Activated naive CD4-positive, alpha-beta T cell treated with anti-CD3 and anti-CD28 coated beads, Interleukin-2, amount 10 ng/mL, durations not matched to agents 7 days and 5 days (primary cell): ENCODE results near the gene SMAD7.

ENCODE experiments used
- CTCF ChIA-PET: fragments of 350-600 bp; sonication (Branson Sonifier 250); formaldehyde crosslinking; loops from one replicate; lab custom pipeline; 2021; ENCODE audit warnings: antibody characterized with exemption; lab: Charles Lee
- DNase-seq: peaks from one replicate; pipeline ENCODE4 v3.0.0-alpha.2; 2020
- H3K27ac Mint-ChIP-seq: one replicate; pipeline ENCODE4 v1.8.0; 2021; ENCODE audit warnings: mild to moderate bottlenecking, moderate library complexity, mixed read lengths
- H3K27me3 Mint-ChIP-seq: one replicate; pipeline ENCODE4 v1.8.0; 2021; ENCODE audit warnings: mild to moderate bottlenecking, mixed read lengths
- H3K36me3 Mint-ChIP-seq: one replicate; pipeline ENCODE4 v1.8.0; 2021; ENCODE audit warnings: mixed read lengths
- H3K4me1 Mint-ChIP-seq: one replicate; pipeline ENCODE4 v1.8.0; 2021; ENCODE audit warnings: mixed read lengths
- H3K4me3 Mint-ChIP-seq: one replicate; pipeline ENCODE4 v1.8.0; 2021; ENCODE audit warnings: mild to moderate bottlenecking, moderate library complexity, mixed read lengths
- H3K9me3 Mint-ChIP-seq: one replicate; pipeline ENCODE4 v1.8.0; 2021; ENCODE audit warnings: mixed read lengths

The SMAD7 gene

DNA sequence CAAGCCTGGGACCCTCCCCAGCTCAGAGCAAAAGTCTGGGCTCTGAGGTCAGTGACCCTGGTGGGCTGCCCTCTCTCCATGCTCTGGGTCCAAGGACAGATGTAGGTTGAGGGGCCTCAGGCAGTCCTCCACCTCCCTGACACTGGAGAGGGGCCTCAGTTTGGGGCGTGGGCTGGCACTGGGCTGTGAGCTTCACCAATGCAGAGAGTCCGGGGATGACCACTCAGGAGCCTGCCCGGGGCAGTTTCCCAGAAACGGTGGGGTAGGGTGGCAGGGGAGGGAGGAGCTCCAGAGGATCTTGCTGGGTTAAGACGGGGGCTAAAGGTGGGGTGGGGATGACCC lies 40.5 kb upstream of the SMAD7 start:
- peaks cover 2% of the 10 kb centered on the region for H3K4me1 Mint-ChIP-seq
- H3K27me3 Mint-ChIP-seq = peaks cover 57% of the 10 kb centered on the region
- CTCF ChIA-PET = no interaction called here
- H3K27ac Mint-ChIP-seq = no peak overlapping the region
- no peak overlapping the region for H3K4me3 Mint-ChIP-seq
- no peak for DNase-seq
- H3K36me3 Mint-ChIP-seq = no peaks in the 10 kb centered on the region
- H3K9me3 Mint-ChIP-seq = no peaks in the 10 kb centered on the region

DNA sequence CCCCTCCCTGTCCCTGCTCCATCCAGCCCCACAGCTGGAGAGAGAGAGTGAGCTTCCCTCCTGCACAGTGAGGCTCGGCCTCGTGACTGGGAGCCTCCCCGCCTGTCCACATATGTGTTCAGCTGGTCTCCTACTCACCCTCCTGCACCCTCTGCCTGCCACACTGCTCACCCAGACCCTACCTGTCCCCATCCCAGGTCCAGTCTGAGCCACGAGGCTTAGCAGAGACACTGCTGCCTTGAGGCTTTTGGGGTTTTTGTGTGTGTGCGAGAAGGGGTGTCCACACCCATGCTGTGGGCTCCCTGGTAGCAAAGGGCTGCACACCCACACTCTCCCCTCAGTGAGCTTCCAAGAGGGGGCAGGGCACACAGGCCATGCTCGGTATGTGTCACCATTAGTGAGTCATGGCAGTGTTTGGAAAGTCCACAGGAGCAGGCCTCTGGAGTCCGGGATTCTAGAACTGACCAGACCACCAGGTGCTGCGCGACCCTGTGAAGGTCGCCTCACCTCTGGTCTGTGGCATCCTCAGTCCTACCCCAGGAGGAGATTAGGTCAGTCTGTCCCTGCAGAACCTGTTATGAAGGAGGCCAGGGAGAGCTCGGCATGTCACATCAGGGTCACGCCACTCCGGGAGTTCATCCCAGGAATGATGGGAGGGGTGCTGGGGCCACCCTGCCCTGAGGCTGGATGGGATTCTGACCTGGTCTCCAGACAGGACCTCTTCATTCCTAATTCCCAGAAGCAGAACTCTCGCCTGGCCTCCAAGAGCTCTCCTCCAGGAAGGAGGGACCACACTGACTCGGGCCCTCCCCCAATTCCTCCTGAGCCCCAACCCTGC lies 39.9 kb upstream of the SMAD7 start:
- H3K27me3 Mint-ChIP-seq = peaks cover 62% of the 10 kb centered on the region
- no peak overlapping the region for H3K4me3 Mint-ChIP-seq
- H3K9me3 Mint-ChIP-seq = no peaks in the 10 kb centered on the region
- CTCF ChIA-PET = no interaction called here
- H3K4me1 Mint-ChIP-seq = no peaks in the 10 kb centered on the region
- H3K27ac Mint-ChIP-seq = no peak overlapping the region
- no peak for DNase-seq
- no peaks in the 10 kb centered on the region for H3K36me3 Mint-ChIP-seq

DNA sequence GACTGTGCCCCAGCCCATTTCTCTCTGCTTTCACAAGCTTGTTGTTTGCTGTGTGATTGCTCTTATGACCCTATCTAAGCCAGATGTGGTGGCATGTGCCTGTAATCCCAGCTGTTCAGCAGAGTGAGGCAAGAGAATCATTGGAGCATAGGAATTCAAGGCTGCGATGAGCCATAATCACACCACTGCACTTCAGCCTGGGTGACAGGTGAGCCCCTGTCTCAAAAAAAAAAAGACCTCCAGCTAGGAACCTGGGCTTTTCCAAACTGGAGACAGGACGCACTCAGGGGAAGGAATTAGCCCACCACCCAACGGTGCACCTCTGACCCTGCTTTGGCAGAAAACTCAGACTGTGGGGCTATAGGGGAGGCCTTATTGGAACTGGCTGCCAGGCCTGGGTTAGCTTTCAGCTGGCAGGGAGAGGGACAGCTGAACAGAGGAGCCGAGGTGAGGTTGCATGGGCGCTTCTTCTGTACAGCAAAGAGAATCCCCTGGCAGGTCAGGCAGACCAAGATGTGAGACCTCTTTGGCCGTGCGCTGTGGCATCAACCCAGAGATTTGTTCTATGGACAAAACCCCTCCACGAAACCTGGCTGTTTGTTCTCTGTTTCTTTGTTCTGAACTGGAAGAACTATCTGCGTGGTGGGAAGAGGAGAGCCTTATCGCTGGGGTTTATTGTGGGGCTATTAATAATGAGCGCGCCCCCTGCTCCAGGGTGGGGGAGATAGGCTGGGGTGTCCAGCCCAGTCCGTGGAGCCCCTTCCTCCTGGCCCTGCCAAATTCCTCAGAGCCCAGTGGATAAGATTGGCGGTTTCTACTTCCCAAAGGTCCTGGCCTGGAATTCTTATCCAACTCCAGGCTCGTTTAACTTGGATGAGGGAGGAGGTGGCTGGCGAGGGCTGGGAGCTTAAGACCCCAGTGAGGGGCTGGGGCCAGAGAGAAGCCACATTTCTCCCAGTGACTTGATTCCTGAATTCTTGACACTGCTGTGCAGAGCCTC lies 38.8 kb upstream of the SMAD7 start:
- H3K36me3 Mint-ChIP-seq = no peaks in the 10 kb centered on the region
- H3K4me3 Mint-ChIP-seq = no peak overlapping the region
- peaks cover 58% of the 10 kb centered on the region for H3K27me3 Mint-ChIP-seq
- no peaks in the 10 kb centered on the region for H3K4me1 Mint-ChIP-seq
- CTCF ChIA-PET = interaction anchor here (0.6 kb wide), 2 partner anchors 26 to 27 kb away, joined by 3 read pairs; no protein-coding TSS in a partner anchor
- no peak overlapping the region for H3K27ac Mint-ChIP-seq
- no peak for DNase-seq
- no peaks in the 10 kb centered on the region for H3K9me3 Mint-ChIP-seq

DNA sequence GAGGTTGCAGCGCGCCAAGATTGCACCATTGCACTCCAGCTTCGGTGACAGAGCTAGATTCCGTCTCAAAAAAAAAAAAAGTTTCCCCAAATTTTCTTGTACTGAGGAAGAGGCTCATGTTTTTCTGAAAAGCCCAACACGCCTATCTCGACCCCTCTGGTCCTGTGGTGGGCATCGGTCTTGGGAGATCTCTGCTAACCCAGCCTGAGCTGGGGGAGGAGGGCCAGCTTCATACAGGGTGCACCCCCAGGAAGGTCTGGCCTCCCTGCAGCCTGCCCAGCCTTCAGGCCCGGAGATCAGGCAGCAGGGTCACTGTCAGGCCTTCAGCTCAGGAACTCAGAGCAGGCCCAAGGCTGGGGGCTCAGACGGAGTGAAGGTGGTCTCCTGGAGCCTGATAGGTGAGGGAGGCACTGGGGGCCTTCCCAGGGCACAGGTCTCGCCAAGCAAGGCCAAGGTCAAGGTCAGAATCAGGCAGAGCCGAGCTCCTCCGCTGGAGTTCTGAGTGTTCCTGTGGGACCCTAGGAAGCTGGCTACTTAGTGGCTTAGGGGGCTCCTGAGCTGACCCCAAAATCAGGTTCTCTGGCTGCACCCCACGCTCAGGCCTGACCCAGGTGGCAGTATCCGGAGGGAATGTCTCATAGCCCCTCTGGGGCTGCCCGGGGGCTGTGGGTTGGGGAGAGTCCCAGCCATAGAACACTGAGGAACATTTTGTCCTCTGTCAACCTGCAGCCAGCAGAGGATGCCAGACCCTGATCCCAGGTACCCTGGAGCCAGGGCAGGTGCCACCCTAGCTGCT lies 37.9 kb upstream of the SMAD7 start:
- Mint-ChIP-seq H3K9me3 (no peaks in the 10 kb centered on the region), H3K4me1 (no peaks in the 10 kb centered on the region), H3K27ac (no peak overlapping the region), H3K27me3 (peaks cover 60% of the 10 kb centered on the region), H3K36me3 (no peaks in the 10 kb centered on the region), H3K4me3 (no peak overlapping the region)
- CTCF ChIA-PET = interaction anchor here (0.6 kb wide), 2 partner anchors 25 to 28 kb away, joined by 3 read pairs; no protein-coding TSS in a partner anchor
- DNase-seq = no peak

DNA sequence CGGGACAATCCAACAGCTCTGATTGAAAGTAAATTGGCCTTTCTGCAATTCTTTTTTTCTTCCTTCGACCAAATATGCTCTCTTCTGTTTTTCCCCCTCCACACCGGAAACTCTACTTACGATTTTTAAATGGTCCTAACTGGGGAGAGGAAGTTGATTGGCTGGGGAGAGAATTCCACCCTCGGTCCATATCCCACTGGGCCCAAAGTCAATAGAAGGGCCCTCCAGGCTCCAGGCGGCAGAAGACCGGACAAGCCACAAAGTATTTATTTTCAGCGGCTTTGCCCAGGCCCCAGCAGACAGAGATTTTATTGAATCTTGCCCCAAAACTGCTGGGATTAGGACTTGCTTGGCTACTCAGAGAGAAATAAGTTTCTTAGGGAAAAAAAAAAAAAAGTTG lies 37.1 kb upstream of the SMAD7 start:
- CTCF ChIA-PET = no interaction called here

DNA sequence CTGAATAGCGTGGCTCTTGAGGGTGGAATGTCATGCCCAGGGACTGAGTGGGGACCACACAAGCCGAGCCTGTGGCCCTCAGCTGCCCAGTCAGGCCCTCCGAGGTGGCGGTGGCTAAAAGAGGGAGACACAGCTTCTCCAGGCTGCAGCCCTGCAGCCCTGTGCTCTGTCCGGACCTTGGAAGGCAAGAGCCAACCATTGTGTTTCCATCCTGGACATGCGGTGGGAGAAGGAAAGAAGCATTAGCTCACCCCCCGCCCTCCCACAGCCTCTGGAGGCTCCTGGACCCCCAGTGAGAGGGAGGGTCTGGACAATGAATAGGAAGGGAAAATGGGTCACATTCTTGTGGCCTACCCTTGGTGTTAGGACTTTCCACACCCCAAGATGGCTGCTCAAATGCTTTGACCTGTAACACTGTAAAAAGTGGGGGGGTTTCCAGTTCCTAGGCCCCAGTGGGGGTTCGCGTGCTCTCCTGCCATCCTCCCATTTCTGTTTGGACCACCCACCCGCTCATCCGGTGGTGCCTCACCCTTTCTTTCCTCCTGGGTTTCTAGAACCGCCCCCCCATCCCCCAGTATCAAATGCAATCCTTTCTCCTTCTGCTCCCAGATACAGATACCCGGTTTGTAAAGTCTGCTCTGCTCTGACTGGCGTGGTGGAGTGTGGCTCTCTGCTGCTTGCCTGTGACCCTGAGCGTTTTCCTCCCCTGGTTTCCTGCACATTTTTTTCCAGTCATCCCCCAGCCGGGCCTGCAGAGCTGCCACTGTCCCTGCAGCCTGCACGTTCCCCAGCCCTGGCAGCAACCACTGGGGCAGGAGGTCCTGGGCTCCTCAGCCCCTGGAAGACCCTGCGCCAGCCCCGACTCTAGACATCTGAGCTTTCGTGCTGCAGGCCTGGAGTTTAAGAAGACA lies 36.3 kb upstream of the SMAD7 start:
- H3K9me3 Mint-ChIP-seq = no peaks in the 10 kb centered on the region

More for the DNA sequence above, 37.1 kb upstream of the SMAD7 start:
- Mint-ChIP-seq H3K27ac (no peak overlapping the region), H3K9me3 (no peaks in the 10 kb centered on the region), H3K4me3 (no peak overlapping the region), H3K36me3 (no peaks in the 10 kb centered on the region), H3K27me3 (peaks cover 60% of the 10 kb centered on the region), H3K4me1 (no peaks in the 10 kb centered on the region)
- DNase-seq = no peak

DNA sequence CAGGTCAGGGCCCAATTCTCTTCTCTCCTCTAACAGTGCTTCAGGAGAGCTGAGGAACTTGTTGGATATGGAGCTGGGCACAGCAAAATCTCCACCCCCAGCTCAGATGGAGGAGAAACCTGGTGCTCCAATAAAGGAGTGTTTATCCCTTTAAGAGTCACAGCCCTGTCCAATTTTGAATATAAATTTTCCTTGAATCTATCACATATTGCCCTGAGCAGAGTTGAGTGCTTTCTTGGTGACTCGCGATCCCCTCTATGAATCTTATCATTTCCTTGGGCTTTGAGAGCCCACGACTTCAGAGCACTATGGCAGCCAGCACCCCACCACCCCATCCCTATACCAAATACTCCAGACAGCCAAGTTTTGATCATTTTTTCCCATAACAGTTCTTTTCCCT lies 34.4 kb upstream of the SMAD7 start:
- H3K4me3 Mint-ChIP-seq = no peak overlapping the region
- H3K4me1 Mint-ChIP-seq = peaks cover 6% of the 10 kb centered on the region
- H3K27ac Mint-ChIP-seq = no peak overlapping the region
- no peaks in the 10 kb centered on the region for H3K36me3 Mint-ChIP-seq
- CTCF ChIA-PET = interaction anchor here (0.6 kb wide), 1 partner anchor 202 kb away, joined by 3 read pairs; no protein-coding TSS in a partner anchor
- H3K9me3 Mint-ChIP-seq = no peaks in the 10 kb centered on the region
- no peak for DNase-seq
- H3K27me3 Mint-ChIP-seq = peaks cover 53% of the 10 kb centered on the region

More for the DNA sequence above, 36.3 kb upstream of the SMAD7 start:
- CTCF ChIA-PET = no interaction called here
- no peak overlapping the region for H3K4me3 Mint-ChIP-seq
- peaks cover 58% of the 10 kb centered on the region for H3K27me3 Mint-ChIP-seq
- DNase-seq = peak; percentile 10
- peaks cover 3% of the 10 kb centered on the region for H3K4me1 Mint-ChIP-seq
- no peaks in the 10 kb centered on the region for H3K36me3 Mint-ChIP-seq
- no peak overlapping the region for H3K27ac Mint-ChIP-seq

DNA sequence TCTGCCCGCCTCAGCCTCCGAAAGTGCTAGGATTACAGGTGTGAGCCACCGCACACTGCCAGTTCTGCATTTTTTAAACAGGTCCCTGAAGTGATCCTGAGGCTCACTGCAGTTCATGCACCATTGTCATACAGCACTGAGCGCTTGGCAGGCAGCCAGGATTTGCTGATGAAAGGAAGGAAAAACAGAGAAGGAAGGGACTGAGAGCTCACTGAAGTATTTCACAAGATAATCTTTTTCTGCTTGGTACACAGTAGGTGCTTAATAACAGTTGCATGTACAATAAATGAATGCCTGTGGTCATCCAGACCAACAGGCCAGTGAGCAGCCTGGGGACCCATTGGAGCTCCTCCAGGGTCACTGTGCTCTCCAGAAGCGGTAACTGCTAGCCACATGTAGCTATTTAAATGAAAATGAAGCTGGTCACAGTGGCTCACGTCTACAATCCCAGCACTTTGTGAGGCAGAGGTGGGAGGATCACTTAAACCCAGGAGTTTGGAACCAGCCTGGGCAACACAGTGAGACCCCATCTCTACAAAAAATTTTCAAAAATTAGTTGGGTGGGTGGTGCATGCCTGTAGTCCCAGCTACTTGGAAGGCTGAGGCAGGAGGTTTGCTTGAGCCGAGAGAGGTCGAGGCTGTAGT lies 33.1 kb upstream of the SMAD7 start:
- H3K9me3 Mint-ChIP-seq = no peaks in the 10 kb centered on the region
- DNase-seq = no peak
- no peak overlapping the region for H3K27ac Mint-ChIP-seq
- H3K4me1 Mint-ChIP-seq = peaks cover 6% of the 10 kb centered on the region
- peaks cover 61% of the 10 kb centered on the region for H3K27me3 Mint-ChIP-seq
- no peaks in the 10 kb centered on the region for H3K36me3 Mint-ChIP-seq
- no peak overlapping the region for H3K4me3 Mint-ChIP-seq
- CTCF ChIA-PET = interaction anchor here (0.9 kb wide), 1 partner anchor 51 kb away, joined by 4 read pairs; no protein-coding TSS in a partner anchor

DNA sequence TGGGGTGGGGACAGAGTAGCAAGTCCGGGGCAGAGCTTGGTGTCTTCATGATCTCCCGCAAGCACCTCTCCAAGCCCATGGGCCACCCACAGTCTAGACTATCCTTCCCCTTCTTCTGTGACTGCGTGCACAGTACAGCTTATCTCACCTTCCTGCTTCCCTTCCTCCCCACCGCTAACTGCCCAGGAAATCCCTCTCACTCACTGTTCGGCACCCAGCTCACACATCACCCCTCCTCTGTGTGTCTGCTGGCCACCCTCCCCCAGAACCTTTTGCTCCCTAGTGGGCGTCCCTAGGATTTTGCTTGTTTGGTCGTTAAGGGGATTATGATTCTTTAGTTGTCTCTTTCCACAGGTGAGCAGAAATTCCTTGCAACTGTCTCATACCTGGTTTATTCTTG lies 31.5 kb upstream of the SMAD7 start:
- Mint-ChIP-seq H3K27ac (no peak overlapping the region), H3K9me3 (no peaks in the 10 kb centered on the region), H3K36me3 (no peaks in the 10 kb centered on the region), H3K4me3 (no peak overlapping the region), H3K27me3 (peaks cover 74% of the 10 kb centered on the region), H3K4me1 (peaks cover 6% of the 10 kb centered on the region)
- DNase-seq = no peak
- CTCF ChIA-PET = no interaction called here

DNA sequence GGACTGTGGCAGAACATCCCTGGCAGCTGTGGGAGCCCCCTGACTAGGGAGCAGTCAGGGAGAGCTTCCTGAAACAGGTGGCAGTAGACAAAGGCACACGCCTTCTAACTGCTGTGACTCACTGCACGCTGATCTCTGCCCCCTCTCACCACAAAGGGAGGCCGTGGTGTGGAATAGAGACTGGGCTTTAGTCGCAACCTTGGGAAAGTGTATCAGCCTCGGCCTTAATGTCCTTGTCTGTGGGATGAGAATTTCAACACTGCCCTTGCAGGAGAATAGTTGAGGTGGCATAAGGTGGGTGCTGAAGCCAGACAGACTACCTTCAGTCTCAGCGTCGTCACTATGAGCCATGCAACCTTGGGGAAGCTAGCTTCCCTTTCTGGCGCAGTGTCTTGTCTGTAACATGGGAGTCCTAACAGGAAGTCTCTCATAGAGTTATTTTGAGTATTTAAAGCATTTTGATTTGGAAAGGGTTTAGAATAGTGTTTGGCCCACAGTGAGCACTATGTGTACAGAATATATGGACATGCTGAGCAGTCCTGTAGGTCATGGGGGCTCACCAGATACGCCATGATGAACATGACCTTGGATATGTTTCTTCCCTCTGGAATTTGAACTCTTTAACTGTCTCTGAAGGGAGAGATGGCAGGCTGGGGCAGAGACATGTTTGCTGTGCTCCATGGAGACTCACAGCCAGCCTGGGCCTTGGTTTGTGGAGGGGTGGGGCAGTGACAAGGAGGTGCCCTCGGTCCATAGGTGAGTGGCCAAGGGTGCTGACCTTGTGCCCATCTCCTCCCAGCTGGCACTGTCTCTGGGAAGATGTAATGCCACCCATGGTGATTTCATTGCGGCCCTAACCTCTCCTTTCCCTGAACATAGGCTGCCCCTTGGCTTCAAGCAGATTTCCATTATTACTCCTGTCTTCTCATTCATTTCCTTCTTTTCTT lies 29.5 kb upstream of the SMAD7 start:
- peaks cover 9% of the 10 kb centered on the region for H3K4me1 Mint-ChIP-seq
- no peak overlapping the region for H3K4me3 Mint-ChIP-seq
- H3K9me3 Mint-ChIP-seq = no peaks in the 10 kb centered on the region
- no peak overlapping the region for H3K27ac Mint-ChIP-seq
- CTCF ChIA-PET = no interaction called here
- H3K36me3 Mint-ChIP-seq = peaks cover 2% of the 10 kb centered on the region
- peaks cover 78% of the 10 kb centered on the region for H3K27me3 Mint-ChIP-seq
- no peak for DNase-seq

DNA sequence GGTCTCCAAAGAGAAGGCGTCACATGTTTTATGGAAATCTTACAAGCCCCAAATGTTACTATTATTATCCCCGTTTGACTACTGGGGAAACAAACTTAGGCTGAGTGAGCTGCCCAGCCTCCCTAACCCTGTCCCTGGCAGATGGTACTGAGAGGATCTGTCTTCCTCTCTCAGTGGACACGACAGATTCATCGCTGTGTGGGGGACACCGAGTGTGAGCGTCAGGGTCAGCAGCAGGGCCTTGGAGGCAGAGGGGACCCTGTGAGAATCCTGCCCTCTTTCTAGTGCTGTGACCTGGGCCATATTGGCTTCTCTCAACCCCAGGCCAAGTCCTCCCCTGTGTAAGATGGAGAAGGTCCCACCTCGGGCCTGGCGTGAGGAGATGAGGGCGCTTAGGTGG lies 27.1 kb upstream of the SMAD7 start:
- Mint-ChIP-seq H3K4me1 (peaks cover 12% of the 10 kb centered on the region), H3K36me3 (peaks cover 2% of the 10 kb centered on the region)
- CTCF ChIA-PET = no interaction called here

More for the DNA sequence above, 27.1 kb upstream of the SMAD7 start:
- Mint-ChIP-seq H3K27me3 (peaks cover 84% of the 10 kb centered on the region), H3K4me3 (no peak overlapping the region), H3K9me3 (no peaks in the 10 kb centered on the region), H3K27ac (no peak overlapping the region)
- no peak for DNase-seq
